NCI-H2196 (cell line): ENCODE results near the gene FAM78A.

Source experiments
- DNase-seq: peaks from one replicate; lab custom pipeline; 2025; ENCODE audit not compliant: unreplicated experiment; lab: John Stamatoyannopoulos, UW

FAM78A gene

DNA sequence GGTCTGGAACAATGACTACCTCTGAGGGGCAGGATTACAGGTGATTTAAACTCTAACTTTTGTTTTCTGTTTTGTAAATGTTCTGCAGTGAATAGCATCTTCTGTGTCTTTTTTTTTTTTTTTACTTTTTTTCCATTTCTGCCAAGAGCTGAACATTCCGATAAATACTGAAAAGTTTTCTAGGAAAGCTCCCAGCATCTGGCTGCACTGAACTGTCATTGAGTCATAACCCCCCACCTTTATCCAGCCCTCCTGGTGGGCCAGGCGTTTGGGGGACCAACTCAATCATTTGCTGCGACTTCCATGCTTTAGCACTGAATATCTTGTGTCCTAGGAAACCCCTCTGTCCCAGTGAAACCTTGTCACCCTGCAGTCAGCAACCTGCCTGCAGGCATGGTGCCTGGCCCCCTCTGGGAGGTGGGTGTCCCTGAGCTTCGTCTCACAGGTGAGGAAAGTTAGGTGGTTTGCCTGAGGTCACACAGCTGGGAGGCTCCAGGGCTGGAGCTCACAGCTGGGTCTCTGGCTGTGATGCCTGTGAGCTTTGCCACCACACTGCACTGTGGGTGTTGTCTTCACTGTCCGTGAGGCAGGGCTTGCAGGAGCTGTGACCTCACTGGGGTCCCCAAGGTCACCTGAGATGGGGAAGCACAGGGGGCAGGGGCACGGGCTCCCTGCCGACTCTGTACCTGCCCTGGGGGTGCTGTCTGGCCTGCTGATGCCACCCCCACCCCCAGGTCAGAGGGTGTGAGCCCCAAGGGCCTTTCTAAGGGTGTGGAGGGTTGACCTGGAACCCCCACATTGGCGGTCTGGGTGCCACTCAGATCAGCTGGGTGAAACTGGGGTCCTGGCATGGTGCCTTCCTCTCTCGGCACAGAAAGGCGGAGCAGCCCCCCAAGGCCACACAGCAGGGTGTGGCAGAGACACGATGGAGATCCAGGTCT is 27.3 kb upstream of the FAM78A start:
- DNase-seq = no peak

DNA sequence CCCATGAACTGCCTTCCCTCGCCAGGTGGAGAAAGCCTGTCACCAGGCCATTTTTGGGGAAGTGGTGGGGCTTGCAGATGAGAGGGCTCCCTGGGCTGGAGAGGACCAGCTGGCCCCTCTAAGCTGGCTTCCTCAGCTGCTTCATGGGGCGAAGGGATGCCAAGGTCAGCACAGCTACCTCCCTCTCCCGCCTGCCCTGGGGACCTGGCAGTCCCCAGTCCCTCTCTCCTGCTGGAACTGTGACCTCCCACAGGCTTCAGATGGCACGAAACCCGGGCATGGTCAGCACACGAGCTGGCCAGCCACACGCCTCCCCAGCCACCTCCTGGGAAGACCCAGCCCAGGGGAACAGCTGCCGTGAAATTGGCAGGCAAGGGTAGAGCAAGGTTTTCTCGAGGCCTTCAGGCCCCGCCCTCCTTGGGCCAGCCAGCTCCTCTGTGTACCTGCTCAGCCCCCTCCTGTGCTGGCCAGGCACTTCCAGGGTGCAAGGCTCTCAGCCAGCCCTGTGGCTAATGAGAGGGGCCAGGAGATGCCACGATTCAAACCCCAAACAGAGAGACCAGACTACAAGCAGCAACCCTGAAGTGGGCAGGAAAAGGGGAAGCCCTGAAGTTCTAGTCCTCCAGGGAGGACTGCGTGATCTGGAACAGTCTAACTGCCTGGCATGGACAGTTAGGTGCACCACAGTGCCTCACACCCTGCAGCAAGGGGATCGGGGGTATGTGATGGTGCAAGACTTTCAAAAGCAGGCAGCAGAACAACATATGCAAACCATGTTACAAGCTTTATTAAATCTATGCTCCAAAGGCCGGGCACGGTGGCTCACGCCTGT is 26.1 kb upstream of the FAM78A start:
- DNase-seq = peak; percentile 62

DNA sequence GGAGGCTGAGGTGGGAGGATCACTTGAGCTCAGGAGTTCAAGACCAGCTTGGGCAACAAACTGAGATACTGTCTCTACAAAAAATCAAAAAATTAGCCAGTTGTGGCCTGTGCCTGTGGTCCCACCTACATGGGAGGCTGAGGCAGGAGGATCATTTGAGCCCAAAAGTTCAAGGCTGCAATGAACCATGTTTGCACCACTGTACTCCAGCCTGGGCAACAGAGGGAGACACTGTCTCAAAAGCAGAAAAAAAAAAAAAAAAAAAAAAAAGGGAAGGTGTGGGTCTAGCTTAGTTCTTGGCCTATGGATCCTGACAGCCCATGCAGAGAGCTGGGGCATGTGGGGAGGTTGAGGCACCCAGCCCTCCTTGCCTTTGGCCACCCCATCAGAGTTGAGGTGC is 24.1 kb upstream of the FAM78A start:
- DNase-seq = no peak

DNA sequence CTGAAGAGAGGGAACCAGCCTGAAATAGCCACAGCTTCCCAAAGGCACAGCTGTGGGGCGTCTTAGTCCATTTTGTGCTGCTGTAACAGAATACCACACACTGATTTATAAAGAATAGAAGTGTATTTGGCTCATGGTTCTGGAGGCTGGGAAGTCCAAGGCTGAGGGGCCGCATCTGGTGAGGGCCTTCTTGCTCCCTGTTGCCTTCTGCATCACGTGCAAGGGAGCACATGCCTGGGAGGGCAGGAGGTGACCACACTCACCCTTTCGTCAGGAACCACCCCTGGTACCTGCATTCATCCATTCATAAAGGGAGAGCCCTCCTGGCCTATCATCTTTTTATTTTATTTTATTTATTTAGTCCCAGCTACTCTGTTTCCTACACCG is 23.6 kb upstream of the FAM78A start:
- DNase-seq = no peak

DNA sequence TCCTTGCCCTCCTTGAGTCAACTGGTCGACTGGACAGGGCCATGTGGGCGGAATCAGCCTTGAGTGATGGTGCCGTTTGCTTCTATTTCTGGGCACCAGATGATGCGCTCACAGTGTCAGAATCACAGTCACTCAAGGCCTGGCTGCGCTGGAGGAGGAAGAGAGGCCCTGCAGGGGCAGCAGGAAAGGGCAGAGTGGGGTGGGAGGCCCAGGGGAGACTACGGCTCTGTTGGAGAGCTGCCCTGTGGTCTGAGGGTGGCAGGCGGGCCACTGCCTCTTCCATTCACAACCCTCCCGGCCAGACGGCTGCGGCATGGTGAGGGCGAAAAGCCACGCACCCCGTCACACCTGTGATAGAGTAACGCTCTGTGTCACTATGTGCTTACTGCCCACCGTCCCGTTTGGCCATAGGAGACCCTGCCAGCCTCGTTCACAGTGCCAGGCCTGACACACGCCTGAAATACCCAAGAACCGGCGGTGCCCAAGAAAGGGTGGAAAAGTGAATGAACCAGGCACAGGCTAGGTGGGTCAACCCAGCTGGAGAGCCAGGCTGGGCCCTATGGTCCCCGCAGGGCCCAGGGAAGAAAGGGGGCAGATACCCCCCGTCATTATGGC is 23.1 kb upstream of the FAM78A start:
- DNase-seq = no peak

DNA sequence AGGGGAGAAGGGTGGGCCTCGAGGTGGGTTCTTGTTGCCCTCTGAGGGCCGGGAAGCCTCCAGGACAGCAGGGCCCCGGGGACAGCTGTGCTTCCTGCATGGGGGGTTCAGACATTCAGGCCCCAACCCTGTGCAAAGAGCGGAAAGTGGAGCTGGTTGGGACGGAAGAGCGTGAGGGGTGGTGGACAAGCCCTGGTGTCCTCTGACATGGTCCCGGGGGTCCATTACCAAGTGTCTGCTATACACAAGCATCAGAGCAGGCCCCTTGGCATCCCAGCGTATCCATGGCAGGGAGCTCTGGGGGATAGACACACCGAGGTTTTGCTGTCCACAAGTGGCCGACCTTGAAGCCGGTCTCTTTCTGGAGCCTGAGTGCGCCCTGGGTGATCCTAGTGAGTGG is 22.5 kb upstream of the FAM78A start:
- no peak for DNase-seq

DNA sequence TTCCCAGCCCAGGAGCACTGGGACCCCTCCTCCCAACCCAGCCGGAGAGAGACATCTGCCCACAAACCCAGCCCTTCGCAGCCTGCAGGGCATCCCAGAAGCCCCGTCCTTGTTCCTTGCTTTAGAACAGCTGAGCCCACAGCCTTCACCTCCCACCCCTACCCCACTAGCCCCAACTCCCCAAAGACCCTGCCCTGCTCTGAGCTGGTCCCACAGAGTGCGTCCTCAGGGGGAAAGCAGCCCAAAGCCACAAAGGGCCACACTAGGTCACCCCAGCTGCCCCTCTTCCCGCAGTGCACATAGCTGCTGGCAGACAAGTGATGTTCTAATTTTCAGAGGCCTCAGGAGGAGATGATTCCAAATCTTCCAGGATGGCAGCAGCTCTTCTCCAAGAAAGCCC is 22.0 kb upstream of the FAM78A start:
- DNase-seq = no peak

DNA sequence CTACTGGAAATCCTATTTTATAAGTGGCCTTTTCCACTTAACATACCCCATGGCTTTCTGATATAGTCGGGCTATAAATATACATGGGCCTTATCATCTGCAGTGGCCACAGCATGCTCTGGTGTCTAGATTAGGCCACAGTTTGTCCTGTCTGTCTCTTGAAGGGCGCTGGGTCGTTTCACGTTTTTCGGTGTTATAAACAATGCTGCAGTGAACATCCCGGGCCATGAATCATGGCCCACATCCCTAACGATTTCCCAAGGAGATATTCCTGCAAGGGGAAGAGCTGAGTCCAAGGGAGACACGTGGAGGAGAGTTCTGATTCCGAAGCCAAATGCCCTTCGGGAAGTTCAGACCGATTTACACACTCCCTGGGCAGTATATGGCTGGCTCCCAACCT is 21.6 kb upstream of the FAM78A start:
- DNase-seq = no peak

DNA sequence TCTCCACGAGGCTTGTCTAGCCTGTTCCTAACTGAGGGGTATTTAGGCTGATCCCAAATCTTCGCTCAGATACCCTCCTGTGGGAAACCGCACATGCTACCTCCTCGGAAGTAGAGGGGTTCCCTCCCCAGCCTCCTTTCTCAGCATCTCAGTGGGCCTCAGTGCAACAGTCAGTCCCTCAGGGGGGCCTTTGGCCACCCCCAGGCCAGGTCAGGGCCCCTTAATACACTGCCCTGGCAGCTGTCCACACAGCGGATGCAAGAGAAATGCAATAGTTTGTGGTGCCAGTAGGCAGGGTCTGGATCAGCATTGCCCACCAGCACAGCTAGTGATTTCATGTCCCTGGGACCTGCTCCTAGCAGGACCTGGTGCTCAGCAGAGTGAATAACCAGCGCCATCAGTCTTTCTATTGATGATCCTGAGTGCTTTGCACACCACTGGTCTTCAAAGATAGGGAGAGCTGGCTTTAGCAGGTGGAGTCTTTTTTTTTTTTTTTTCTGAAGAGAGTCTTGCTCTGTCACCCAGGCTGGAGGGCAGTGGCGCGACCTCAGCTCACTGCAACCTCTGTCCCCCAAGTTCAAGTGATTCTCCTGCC is 20.7 kb upstream of the FAM78A start:
- DNase-seq = no peak

DNA sequence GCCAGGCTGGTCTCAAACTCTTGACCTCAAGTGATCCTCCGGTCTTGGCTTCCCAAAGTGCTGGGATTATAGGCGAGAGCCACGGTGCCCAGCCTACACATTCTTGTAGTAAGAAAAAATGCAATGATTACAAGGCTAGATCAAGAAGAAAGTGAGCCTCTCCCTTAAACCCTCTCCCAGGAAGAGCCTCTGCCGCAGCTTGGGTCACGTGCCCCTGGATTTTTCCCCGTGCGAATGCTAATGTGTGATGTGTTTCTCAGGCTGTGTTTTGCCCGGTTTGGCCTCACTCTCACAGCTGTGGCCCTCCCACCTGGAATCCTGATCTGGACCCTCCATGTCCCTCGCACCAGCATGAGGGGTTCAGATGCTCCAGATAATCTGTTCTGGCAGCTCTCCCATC is 20.1 kb upstream of the FAM78A start:
- DNase-seq = no peak

DNA sequence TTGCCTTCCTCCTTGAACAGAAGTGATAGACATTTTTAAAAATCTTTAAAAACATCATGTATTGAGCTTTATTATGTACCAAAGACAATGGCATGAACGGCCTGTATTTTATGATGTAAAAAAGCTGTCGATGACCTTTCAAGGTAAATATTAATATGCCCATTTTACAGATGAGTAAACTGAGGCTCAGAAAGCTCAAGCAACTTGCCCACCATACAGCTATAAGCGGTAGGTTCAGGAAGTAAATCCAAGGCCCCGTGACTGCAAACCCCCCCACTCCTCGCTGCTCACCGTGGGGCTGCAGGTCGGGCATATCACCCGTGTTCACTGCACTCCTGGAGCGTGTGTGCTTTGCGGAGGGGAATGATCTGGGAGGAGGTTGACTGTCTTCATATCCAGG is 16.6 kb upstream of the FAM78A start:
- DNase-seq = no peak

DNA sequence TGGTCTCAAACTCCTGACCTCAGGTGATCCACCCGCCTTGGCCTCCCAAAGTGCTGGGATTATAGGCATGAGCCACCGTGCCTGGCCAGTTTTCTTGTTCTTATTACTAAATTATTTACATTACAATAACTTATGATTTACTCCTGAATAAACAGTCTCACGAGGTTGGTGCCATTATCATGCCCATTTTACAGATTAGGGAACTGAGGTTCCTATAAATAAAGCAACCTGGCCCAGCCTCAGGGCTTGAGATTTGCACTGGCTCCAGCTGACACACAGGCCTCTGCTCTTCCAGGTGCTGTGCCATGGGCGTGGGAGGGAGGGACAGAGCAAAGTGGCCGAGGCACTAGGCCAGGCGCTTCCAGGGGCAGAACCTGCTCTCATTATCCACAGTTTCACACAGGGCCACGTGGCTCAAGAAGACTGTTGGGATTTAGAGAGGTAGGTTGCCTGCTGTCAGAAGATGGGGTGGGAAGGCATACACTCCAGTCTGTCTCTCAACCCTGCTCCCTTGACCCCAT is 15.5 kb upstream of the FAM78A start:
- DNase-seq = no peak

DNA sequence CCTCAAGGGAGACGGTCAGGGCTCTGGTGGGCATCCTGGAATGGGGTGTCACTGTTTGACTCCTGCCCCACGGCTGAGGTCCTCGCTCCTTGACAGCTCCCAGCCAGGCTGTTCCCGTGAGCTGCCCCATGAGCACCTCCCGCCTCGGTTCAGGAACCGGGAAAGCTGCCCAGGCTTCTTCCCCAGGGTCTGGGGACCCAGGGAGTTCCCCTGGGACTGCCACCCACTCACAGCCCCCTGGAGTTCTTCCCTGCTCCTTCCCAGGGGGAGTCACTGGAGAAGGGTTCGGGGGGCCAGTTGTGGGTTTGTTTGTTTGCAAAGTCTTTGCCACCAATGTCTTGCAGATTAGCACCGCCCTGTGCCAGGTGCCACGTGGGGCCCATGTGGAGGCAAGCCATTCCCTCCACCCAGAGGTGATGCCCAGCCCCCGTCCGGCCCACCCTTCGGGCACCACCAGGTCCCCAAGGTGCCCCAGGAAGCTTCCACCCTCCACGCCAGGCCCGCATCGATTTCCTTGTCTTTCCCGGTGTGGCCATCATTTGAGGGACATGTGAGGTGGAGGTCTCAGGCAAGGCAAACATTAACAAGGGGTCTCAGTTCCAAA is 14.6 kb upstream of the FAM78A start:
- no peak for DNase-seq

DNA sequence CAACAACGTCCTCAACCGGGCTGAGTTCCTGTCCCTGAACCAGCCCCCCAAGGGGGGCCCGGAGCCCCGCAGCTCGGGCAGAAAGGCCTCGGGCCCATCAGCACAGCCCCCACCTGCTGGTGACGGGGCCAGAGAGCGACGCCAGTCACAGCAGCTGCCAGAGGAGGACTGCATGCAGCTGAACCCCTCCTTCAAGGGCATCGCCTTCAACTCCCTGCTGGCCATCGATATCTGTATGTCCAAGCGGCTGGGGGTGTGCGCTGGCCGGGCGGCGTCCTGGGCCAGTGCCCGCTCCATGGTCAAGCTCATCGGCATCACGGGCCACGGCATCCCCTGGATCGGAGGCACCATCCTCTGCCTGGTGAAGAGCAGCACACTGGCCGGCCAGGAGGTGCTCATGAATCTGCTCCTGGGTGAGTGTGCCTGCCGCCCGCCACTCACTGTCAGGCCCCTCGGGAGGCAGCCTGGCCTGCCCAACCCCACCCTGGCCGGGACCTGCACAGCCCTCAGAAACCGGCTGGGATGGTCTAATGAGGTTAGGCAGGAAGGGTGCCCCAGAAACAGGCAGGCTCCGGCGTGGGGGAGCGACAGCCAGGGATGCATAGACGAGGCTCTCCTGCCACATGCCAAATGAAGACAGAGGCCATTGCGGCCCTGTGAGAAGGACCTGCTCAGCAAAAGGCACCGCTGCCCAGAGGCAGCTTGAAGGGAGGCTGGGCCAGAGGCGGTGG is 13.9 kb upstream of the FAM78A start:
- no peak for DNase-seq

DNA sequence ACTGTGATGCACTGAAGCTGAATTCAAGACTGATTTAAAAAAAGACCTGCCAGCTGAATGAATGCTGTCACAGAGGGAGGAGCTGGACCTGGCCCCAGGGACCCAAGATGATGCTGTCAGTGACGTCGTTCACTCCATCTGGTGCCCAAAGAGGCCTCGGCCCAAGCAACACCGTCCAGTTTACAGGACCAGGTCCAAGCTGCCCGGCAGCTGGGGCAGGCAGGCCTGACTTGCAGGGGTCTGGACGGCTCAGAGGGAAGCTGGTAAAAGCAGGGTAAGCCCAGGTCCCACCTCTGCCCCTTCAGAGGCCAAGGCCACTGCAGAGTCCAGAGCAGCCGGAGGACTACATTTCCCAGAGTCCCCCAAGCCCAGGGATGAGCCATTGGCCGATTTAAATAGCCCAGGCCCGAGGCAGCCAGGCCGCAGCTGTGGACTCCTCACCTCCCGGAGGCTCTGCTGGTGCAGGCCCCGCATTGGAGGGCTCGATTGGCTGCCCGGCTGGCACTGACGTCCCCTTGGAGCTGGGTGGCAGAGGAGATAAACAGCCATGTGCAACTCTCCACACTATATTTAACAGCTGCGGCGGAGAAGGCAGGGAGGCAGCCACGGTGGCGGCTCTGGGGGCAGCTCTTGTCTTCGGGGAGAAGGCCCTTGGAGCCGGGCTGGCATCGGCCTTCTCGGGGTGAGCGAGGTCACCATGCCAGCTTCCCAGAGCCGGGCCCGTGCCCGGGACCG is 13.2 kb upstream of the FAM78A start, which contains the start of gene PLPP7:
Gene PLPP7, plus strand, starts transcription at position 423 of the 735 bp plus-strand sequence. Its CDS starts 275 bp downstream, at position 698.
- DNase-seq = no peak

DNA sequence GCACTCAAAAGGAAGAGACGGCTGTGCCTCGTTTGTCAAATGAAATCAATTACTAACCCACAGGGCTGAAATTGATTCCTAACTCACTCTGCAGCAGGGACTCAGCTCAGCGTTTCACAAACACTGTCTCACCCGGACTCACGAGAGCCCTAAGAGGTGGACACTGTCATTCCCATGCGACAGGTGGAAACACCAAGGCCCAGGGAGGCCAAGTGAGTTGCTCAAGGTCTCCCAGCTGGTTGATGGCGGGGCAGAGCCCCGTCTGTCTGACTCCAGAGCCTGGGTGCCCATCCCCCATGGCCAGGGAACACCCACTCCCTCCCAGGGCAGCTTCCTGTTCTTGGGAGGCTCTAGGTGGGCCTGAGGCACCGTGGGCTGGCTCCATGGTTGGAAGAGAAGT is 11.9 kb upstream of the FAM78A start:
- DNase-seq = no peak

DNA sequence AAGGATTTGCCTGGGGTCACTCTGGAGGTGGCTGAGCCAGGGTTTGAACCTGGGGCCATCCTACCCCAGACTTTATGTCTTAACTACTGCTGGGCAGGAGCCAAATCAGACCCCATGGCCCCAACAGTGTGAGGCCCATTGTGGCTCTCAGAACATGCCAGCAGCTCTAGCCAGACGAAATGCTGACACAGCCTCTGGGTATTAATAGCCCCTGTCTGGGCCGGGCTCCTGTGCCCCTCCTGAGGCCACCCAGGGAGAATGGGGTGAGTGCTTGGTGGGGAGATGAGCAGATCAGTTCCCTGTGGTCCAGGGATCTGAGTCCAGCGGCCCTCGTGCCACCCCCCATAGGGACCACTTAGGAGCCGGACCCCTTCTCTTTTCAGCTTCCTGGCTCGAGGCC is 11.0 kb upstream of the FAM78A start:
- no peak for DNase-seq

DNA sequence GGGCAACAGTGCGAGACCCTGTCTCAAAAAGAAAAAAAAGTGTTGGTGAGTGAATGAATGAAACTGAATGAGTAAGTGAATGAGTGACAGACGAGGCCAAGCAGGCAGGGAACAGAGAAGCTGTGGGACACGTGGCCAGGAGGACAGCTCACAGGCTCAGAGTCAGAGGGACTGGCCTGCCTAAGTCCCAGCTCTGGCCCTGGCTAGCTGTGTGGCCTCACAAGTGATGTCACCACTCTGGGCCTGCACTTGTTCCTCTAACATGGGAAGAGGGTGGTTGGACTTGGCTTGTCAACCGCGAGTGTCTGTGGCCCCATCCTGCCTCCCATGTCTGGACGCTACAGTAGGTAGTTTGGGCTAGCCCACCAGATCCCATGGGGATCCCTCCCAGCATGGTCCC is 8.5 kb upstream of the FAM78A start:
- DNase-seq = no peak

DNA sequence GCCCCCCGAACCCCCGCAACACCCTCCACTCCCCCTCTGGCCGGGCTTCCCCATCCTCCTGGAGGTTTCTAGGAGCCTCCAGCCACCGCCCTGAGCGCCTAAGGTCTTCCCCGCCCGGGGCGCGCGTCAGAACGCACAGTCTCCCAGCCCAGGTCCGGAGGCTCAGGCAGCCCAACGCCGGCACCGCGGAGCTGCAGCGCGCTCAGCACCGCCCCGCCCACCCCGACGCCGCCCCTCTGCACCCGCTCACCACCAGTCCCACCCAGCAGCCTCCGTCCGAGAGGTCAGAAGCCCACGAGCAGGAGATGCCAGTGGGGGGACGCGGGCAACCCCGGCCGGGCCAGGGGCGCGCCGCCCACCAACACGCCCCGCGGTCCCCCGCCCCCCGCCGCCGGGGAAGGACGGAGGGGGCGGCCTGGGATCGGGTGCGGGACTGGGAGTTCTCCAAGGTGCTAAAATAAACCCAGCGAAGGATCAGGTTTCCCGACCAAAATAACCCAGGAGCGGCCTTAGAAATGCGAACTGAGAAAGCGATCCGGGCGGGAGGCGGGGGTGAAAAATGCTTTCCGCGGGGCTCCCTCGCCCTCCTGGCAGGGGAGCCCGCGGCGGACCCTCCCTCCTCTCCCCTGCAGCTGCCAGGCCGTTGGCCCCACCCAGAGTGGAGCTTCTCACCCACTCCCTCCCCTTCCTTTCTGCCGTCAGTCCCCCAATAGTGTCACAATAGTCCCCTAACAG is 6.5 kb upstream of the FAM78A start:
- DNase-seq = no peak
